Eye (tissue), 1 donor: ENCODE results near the gene PTPRK.

Source experiments
- DNase-seq: peaks from one replicate; pipeline ENCODE4 v3.0.0-alpha.2; 2015

PTPRK gene

GRCh38 chr6:128241216-128241615 lies 279.2 kb downstream of the PTPRK start:
- no peak for DNase-seq

- DNase-seq: no peak
Observed at GRCh38 chr6:128240024-128240428, 280.4 kb downstream of the PTPRK start.

- no peak for DNase-seq
Observed at GRCh38 chr6:128239146-128239545, 281.3 kb downstream of the PTPRK start.

GRCh38 chr6:128238225-128238624 lies 282.2 kb downstream of the PTPRK start:
- DNase-seq: no peak

- peak; percentile 51 for DNase-seq
Observed at GRCh38 chr6:128235556-128235955, 284.8 kb downstream of the PTPRK start.

- DNase-seq: no peak
Observed at GRCh38 chr6:128233531-128233930, 286.9 kb downstream of the PTPRK start.

- DNase-seq: no peak
Observed at GRCh38 chr6:128230267-128230989, 290.0 kb downstream of the PTPRK start.

- DNase-seq: no peak
Observed at GRCh38 chr6:128225612-128226011, 294.8 kb downstream of the PTPRK start.

- DNase-seq: no peak
Observed at GRCh38 chr6:128216917-128217316, 303.5 kb downstream of the PTPRK start.

GRCh38 chr6:128209771-128210170 lies 310.6 kb downstream of the PTPRK start:
- DNase-seq: no peak

GRCh38 chr6:128208851-128209580 lies 311.4 kb downstream of the PTPRK start:
- DNase-seq: no peak

- no peak for DNase-seq
Observed at GRCh38 chr6:128208078-128208477, 312.3 kb downstream of the PTPRK start.

- DNase-seq: no peak
Observed at GRCh38 chr6:128206610-128207426, 313.6 kb downstream of the PTPRK start.

GRCh38 chr6:128204616-128205015 lies 315.8 kb downstream of the PTPRK start:
- DNase-seq: peak; percentile 17

- DNase-seq: no peak
Observed at GRCh38 chr6:128202169-128202765, 318.1 kb downstream of the PTPRK start.

GRCh38 chr6:128200789-128201188 lies 319.6 kb downstream of the PTPRK start:
- no peak for DNase-seq

- no peak for DNase-seq
Observed at GRCh38 chr6:128199461-128199860, 320.9 kb downstream of the PTPRK start.

- DNase-seq: no peak
Observed at GRCh38 chr6:128192972-128193371, 327.4 kb downstream of the PTPRK start.

GRCh38 chr6:128188678-128189077 lies 331.7 kb downstream of the PTPRK start:
- no peak for DNase-seq

- DNase-seq: no peak
Observed at GRCh38 chr6:128186729-128187128, 333.7 kb downstream of the PTPRK start.

GRCh38 chr6:128179876-128180438 lies 340.4 kb downstream of the PTPRK start:
- DNase-seq: peak; percentile 21

- DNase-seq: no peak
Observed at GRCh38 chr6:128174724-128175123, 345.7 kb downstream of the PTPRK start.
